Thymus (tissue), 11 donors: Measurements from ENCODE around the gene GRAMD1B. TPM values are rescaled to one million over a fixed set of nuclear protein-coding genes. Genes with fewer than 3 reads are reported as not detected.

Experiments
- DNase-seq, 9 donors: peaks; one replicate each; pipeline ENCODE4 v3.0.0-alpha.2; 2013; ENCODE audit warnings: low spot score in 9 of 9, low read depth in 6 of 9, missing footprints in 1 of 9
- H3K27ac ChIP-seq, 2 donors: one replicate each; pipeline ENCODE4 v1.5.1; 2013; ENCODE audit warnings: control low read depth in 1 of 2, low read depth in 1 of 2, low read length in 1 of 2, mild to moderate bottlenecking in 1 of 2, moderate library complexity in 1 of 2
- H3K27me3 ChIP-seq, 2 donors: one replicate each; pipeline ENCODE4 v1.5.1; 2013; ENCODE audit warnings: low read length in 1 of 2; ENCODE audit not compliant: control insufficient read depth in 2 of 2, insufficient read depth in 1 of 2
- H3K36me3 ChIP-seq, 2 donors: one replicate each; pipeline ENCODE4 v1.5.1; 2013; ENCODE audit warnings: low read length in 1 of 2, mild to moderate bottlenecking in 1 of 2, moderate library complexity in 1 of 2; ENCODE audit not compliant: control insufficient read depth in 2 of 2, insufficient read depth in 2 of 2
- H3K4me1 ChIP-seq, 2 donors: one replicate each; pipeline ENCODE4 v1.5.1; 2013; ENCODE audit warnings: low read length in 2 of 2; ENCODE audit not compliant: control insufficient read depth in 2 of 2, insufficient read depth in 2 of 2
- H3K4me3 ChIP-seq, 2 donors: one replicate each; pipeline ENCODE4 v1.5.1; 2013; ENCODE audit warnings: low read length in 2 of 2, control low read depth in 1 of 2, mild to moderate bottlenecking in 1 of 2
- H3K9me3 ChIP-seq, 2 donors: one replicate each; pipeline ENCODE4 v1.5.1; 2013; ENCODE audit warnings: low read length in 1 of 2, mild to moderate bottlenecking in 1 of 2; ENCODE audit not compliant: control insufficient read depth in 2 of 2, insufficient read depth in 1 of 2
- WGBS: extraction: QIAGEN DNeasy Blood & Tissue Kit; methylation state at CpG from one replicate; pipeline ENCODE4 v1.1.7; 2013; 5-methylcytosine and 5-hydroxymethylcytosine counted together
- polyA plus RNA-seq: library from polyadenylated mRNA; stranded (reverse); fragments of 200-250 nt; gene quantifications from one replicate; pipeline ENCODE4 v1.2.3, GENCODE V29; 2013
- total RNA-seq: library from RNA; stranded (reverse); fragments of 120-200 nt; gene quantifications from one replicate; pipeline ENCODE4 v1.2.4, GENCODE V29; 2013
- donor health status: healthy.

GRAMD1B gene
- total and polyA plus RNA-seq, 2 donors: 4.8 to 15.6 TPM

- Histone ChIP-seq H3K27me3 (no peaks in the 10 kb centered on the region), H3K9me3 (no peaks in the 10 kb centered on the region), H3K27ac (no peak overlapping the region), H3K4me3 (no peak overlapping the region), H3K4me1 (no peaks in the 10 kb centered on the region), H3K36me3 (no peaks in the 10 kb centered on the region)
- WGBS: 96% methylated on average over 22 of the region's 22 CpGs
- no peak for DNase-seq
Measured at GRCh38 chr11:123526027-123526805, 96.1 kb downstream of the GRAMD1B start.

GRCh38 chr11:123526918-123527317, 96.8 kb downstream of the GRAMD1B start:
- Histone ChIP-seq H3K27me3 (no peaks in the 10 kb centered on the region), H3K36me3 (no peaks in the 10 kb centered on the region), H3K27ac (no peak overlapping the region), H3K9me3 (no peaks in the 10 kb centered on the region), H3K4me1 (no peaks in the 10 kb centered on the region), H3K4me3 (no peak overlapping the region)
- 98% methylated on average over 7 of the region's 7 CpGs for WGBS
- DNase-seq: no peak

- WGBS: over 99% methylated on average over 3 of the region's 3 CpGs
Measured at GRCh38 chr11:123527526-123527925, 97.5 kb downstream of the GRAMD1B start.

GRCh38 chr11:123527947-123528346, 97.9 kb downstream of the GRAMD1B start:
- H3K4me3 ChIP-seq: no peak overlapping the region
- H3K4me1 ChIP-seq: no peaks in the 10 kb centered on the region
- peaks cover 0 to 2% of the 10 kb centered on the region in 2 donors for H3K36me3 ChIP-seq
- no peaks in the 10 kb centered on the region for H3K27me3 ChIP-seq
- no peaks in the 10 kb centered on the region for H3K9me3 ChIP-seq
- 100% methylated on average over 1 of the region's 1 CpG for WGBS
- H3K27ac ChIP-seq: no peak overlapping the region
- no peak for DNase-seq

More at GRCh38 chr11:123527526-123527925, 97.5 kb downstream of the GRAMD1B start:
- Histone ChIP-seq H3K4me3 (no peak overlapping the region), H3K4me1 (no peaks in the 10 kb centered on the region), H3K9me3 (no peaks in the 10 kb centered on the region), H3K36me3 (peaks cover 0 to 2% of the 10 kb centered on the region in 2 donors), H3K27ac (no peak overlapping the region), H3K27me3 (no peaks in the 10 kb centered on the region)
- no peak for DNase-seq

GRCh38 chr11:123531325-123531724, 101.3 kb downstream of the GRAMD1B start:
- Histone ChIP-seq H3K9me3 (no peaks in the 10 kb centered on the region), H3K4me3 (no peak overlapping the region), H3K4me1 (no peaks in the 10 kb centered on the region), H3K27ac (no peak overlapping the region), H3K27me3 (no peaks in the 10 kb centered on the region), H3K36me3 (peaks cover 0 to 2% of the 10 kb centered on the region in 2 donors)
- WGBS: 91% methylated on average over 7 of the region's 7 CpGs
- DNase-seq: no peak

GRCh38 chr11:123532131-123532530, 102.1 kb downstream of the GRAMD1B start:
- Histone ChIP-seq H3K4me1 (no peaks in the 10 kb centered on the region), H3K36me3 (peaks cover 0 to 2% of the 10 kb centered on the region in 2 donors), H3K27me3 (no peaks in the 10 kb centered on the region), H3K9me3 (no peaks in the 10 kb centered on the region), H3K27ac (no peak overlapping the region), H3K4me3 (no peak overlapping the region)
- WGBS: 97% methylated on average over 4 of the region's 4 CpGs
- DNase-seq: no peak

GRCh38 chr11:123535401-123535800, 105.3 kb downstream of the GRAMD1B start:
- Histone ChIP-seq H3K9me3 (no peaks in the 10 kb centered on the region), H3K27ac (no peak overlapping the region), H3K4me3 (no peak overlapping the region), H3K27me3 (no peaks in the 10 kb centered on the region), H3K36me3 (peaks cover 0 to 2% of the 10 kb centered on the region in 2 donors), H3K4me1 (no peaks in the 10 kb centered on the region)
- DNase-seq: no peak
- 98% methylated on average over 4 of the region's 4 CpGs for WGBS

- Histone ChIP-seq H3K9me3 (no peaks in the 10 kb centered on the region), H3K36me3 (peaks cover 0 to 2% of the 10 kb centered on the region in 2 donors), H3K4me1 (no peaks in the 10 kb centered on the region), H3K4me3 (no peak overlapping the region), H3K27ac (no peak overlapping the region), H3K27me3 (no peaks in the 10 kb centered on the region)
- no peak for DNase-seq
- WGBS: 97% methylated on average over 2 of the region's 2 CpGs
Measured at GRCh38 chr11:123536690-123537437, 106.8 kb downstream of the GRAMD1B start.

- no peaks in the 10 kb centered on the region for H3K4me1 ChIP-seq
- H3K27ac ChIP-seq: no peak overlapping the region
- WGBS: 85% methylated on average over 4 of the region's 4 CpGs
- no peak overlapping the region for H3K4me3 ChIP-seq
- no peaks in the 10 kb centered on the region for H3K27me3 ChIP-seq
- no peak for DNase-seq
- no peaks in the 10 kb centered on the region for H3K9me3 ChIP-seq
- H3K36me3 ChIP-seq: no peaks in the 10 kb centered on the region
Measured at GRCh38 chr11:123537726-123538125, 107.7 kb downstream of the GRAMD1B start.
